ENCODE data around the gene RAC3. TPM values are rescaled to one million over a fixed set of nuclear protein-coding genes. Genes with fewer than 3 reads are reported as not detected.

The RAC3 gene
- total RNA-seq, 1 experiment from 2014 or later: 84.8 TPM

DNA sequence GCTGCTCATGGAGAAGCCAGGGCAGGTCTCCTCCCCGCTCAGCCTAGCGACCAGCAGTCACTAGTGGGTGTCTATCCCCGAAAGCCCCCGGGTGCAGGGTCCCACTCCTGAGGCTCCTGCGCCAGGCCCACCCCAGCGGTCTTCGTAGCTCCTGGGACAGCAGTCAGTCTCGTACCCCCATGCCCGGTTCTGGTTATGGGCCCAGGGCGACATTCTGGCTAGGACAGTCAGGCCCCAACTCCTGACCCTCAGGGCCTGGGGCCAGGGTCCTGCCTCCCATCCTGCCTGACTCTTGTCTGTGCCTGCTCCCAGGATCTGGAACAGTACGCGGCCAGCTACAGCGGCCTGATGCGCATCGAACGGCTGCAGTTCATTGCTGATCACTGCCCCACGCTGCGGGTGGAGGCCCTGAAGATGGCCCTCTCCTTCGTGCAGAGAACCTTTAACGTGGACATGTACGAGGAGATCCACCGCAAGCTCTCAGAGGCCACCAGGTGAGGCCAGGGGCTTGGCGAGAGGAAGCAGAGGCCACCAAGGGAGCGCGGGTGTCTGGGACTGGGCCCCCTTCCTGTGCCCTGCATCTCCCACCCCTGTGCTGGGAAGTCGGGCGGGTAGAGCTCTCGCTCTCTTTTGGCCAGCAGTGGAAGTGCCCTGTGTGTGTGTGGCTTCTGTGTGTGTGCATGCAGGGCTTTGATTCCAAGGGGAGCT lies 22.2 kb downstream of the RAC3 start:
- Histone ChIP-seq H3K27ac (ENCODE audit: insufficient read length, low read depth, low read length) (no peak overlapping the region), H3K9ac (ENCODE audit: extremely low read depth, insufficient read length, low read length) (no peak overlapping the region), H3K23me2 (ENCODE audit: insufficient read length, low read depth, low read length, poor library complexity, severe bottlenecking) (no peaks in the 10 kb centered on the region), H3K79me2 (ENCODE audit: insufficient read depth, low read length) (no peaks in the 10 kb centered on the region), H3K4ac (ENCODE audit: low read depth, low read length) (no peak overlapping the region), H2AFZ (ENCODE audit: low read length) (no peak overlapping the region), H2BK20ac (ENCODE audit: low read depth, low read length, poor library complexity, severe bottlenecking) (no peak overlapping the region), H3K9me3 (ENCODE audit: control insufficient read depth, low read depth, low read length) (no peaks in the 10 kb centered on the region), H3K4me2 (ENCODE audit: insufficient read depth, insufficient read length, low read length) (no peak overlapping the region), H3K79me1 (ENCODE audit: insufficient read depth, low read depth, low read length, poor library complexity, severe bottlenecking) (peaks cover 2% of the 10 kb centered on the region), H3K18ac (ENCODE audit: insufficient read length, low read depth, low read length) (no peak overlapping the region), H2BK120ac (ENCODE audit: low read depth, low read length, poor library complexity, severe bottlenecking) (no peak overlapping the region), H3T11ph (ENCODE audit: low read length) (no peak overlapping the region), H3K4me1 (ENCODE audit: insufficient read depth, low read length) (no peaks in the 10 kb centered on the region), H3K23ac (ENCODE audit: insufficient read length, low read depth, low read length) (no peak overlapping the region), H4K8ac (replicated peaks; ENCODE audit: insufficient read length, low read depth, low read length) (no peak overlapping the region), H4K91ac (ENCODE audit: insufficient read length, low read depth, low read length) (no peak overlapping the region), H3K27me3 (ENCODE audit: insufficient read depth, low read length) (no peaks in the 10 kb centered on the region), H2BK15ac (ENCODE audit: low read depth, low read length) (no peak overlapping the region), H2AK5ac (ENCODE audit: insufficient read length, low read length) (no peak overlapping the region), H3K56ac (ENCODE audit: insufficient read length, low read depth, low read length) (no peak overlapping the region), H3K14ac (ENCODE audit: insufficient read depth, low read length) (no peak overlapping the region), H2BK5ac (ENCODE audit: insufficient read length, low read length) (no peak overlapping the region), H2BK12ac (ENCODE audit: insufficient read length, low read depth, low read length) (no peak overlapping the region), H4K5ac (ENCODE audit: insufficient read length, low read depth, low read length) (no peak overlapping the region), H4K20me1 (ENCODE audit: control insufficient read depth, insufficient read depth, insufficient read length) (peaks cover 3% of the 10 kb centered on the region)
- Mint-ChIP-seq H3K36me3 (ENCODE audit: insufficient read depth in 1 of 3, low read depth in 3 of 3) (peaks cover 4 to 44% (median 37%) of the 10 kb centered on the region in 3 experiments; a peak in 5 of 7 replicates), H3K27me3 (ENCODE audit: low read depth) (no peaks in the 10 kb centered on the region; the same call in 1 of the 2 replicates), H3K4me1 (peaks cover 0 to 13% of the 10 kb centered on the region in 2 experiments; a peak in 2 of 4 replicates), H3K27ac (no peak overlapping the region), H3K4me3 (peak overlapping the region; percentile 83 to 89), H3K9me3 (no peaks in the 10 kb centered on the region)
- TF ChIP-seq, protein P1, sequence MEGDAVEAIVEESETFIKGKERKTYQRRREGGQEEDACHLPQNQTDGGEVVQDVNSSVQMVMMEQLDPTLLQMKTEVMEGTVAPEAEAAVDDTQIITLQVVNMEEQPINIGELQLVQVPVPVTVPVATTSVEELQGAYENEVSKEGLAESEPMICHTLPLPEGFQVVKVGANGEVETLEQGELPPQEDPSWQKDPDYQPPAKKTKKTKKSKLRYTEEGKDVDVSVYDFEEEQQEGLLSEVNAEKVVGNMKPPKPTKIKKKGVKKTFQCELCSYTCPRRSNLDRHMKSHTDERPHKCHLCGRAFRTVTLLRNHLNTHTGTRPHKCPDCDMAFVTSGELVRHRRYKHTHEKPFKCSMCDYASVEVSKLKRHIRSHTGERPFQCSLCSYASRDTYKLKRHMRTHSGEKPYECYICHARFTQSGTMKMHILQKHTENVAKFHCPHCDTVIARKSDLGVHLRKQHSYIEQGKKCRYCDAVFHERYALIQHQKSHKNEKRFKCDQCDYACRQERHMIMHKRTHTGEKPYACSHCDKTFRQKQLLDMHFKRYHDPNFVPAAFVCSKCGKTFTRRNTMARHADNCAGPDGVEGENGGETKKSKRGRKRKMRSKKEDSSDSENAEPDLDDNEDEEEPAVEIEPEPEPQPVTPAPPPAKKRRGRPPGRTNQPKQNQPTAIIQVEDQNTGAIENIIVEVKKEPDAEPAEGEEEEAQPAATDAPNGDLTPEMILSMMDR (conservative IDR thresholded peaks at IDR 0.05): no peak
- no CpG with 5 or more reads among the region's 28 CpGs for WGBS (ENCODE audit: extremely low coverage, insufficient read length, low lambda C conversion rate)
- DNase-seq: no peak

Data from H9 (cell line).